ENCODE measurements around the gene SUPT16H.

Gene SUPT16H

DNA sequence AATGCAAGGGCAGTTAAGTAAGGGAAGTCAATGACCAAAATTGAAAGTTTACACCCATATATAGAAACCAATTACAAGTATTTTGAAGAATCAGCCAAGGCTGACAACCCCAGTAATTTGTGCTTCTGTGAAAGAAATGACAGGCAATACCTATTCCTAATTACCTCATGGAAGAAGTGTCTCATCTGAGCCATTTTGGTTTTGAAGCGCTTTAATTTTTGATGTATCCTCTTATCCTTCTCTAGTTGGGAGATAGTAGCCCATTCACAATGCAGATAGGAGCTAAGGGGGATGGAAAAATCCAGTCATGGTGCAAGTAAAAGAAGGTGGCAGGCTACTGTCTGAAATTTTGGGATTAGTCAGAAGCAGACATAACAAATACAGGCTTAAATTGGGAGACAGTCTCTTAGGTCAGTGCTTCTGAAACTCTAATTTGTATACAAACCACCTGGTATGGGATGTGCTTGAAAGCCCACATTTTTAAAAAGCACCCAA lies 30.4 kb upstream of the SUPT16H start:
- no peaks in the 10 kb centered on the region for H3K27me3 Mint-ChIP-seq (ENCODE audit: low read depth)
- H3K27ac Mint-ChIP-seq: no peak overlapping the region
- H3K36me3 Mint-ChIP-seq (ENCODE audit: low read depth): peaks cover 80% of the 10 kb centered on the region
- H3K9me3 Mint-ChIP-seq: no peaks in the 10 kb centered on the region
- TF ChIP-seq, protein P1, sequence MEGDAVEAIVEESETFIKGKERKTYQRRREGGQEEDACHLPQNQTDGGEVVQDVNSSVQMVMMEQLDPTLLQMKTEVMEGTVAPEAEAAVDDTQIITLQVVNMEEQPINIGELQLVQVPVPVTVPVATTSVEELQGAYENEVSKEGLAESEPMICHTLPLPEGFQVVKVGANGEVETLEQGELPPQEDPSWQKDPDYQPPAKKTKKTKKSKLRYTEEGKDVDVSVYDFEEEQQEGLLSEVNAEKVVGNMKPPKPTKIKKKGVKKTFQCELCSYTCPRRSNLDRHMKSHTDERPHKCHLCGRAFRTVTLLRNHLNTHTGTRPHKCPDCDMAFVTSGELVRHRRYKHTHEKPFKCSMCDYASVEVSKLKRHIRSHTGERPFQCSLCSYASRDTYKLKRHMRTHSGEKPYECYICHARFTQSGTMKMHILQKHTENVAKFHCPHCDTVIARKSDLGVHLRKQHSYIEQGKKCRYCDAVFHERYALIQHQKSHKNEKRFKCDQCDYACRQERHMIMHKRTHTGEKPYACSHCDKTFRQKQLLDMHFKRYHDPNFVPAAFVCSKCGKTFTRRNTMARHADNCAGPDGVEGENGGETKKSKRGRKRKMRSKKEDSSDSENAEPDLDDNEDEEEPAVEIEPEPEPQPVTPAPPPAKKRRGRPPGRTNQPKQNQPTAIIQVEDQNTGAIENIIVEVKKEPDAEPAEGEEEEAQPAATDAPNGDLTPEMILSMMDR (IDR thresholded peaks at IDR 0.05; ENCODE audit: unreplicated experiment in 3 of 3): no peak
- no peaks in the 10 kb centered on the region for H3K4me1 Mint-ChIP-seq
- no peak overlapping the region for H3K4me3 Mint-ChIP-seq

DNA sequence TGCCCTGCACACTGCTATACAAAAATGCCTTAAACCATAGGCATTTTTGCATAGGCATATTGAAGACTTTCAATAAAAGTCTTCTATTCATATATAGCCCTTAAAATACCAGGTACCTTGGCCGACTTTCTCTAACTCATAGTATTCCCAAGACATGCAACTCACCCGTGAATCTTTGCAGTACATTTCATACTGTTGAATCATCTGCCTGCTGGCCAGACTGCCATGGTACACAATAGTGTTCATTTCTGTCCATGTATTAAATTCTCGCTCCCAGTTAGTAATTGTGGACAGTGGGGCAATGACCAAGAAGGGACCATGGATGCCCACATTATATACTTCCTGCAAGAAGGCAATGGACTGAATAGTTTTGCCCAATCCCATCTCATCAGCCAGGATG lies 24.3 kb upstream of the SUPT16H start:
- TF ChIP-seq, protein P1 (IDR thresholded peaks at IDR 0.05; ENCODE audit: unreplicated experiment in 3 of 3): no peak
- Mint-ChIP-seq H3K27me3 (ENCODE audit: low read depth) (no peaks in the 10 kb centered on the region), H3K36me3 (ENCODE audit: low read depth) (peaks cover 87% of the 10 kb centered on the region), H3K27ac (no peak overlapping the region), H3K4me1 (no peaks in the 10 kb centered on the region), H3K4me3 (no peak overlapping the region), H3K9me3 (no peaks in the 10 kb centered on the region)

DNA sequence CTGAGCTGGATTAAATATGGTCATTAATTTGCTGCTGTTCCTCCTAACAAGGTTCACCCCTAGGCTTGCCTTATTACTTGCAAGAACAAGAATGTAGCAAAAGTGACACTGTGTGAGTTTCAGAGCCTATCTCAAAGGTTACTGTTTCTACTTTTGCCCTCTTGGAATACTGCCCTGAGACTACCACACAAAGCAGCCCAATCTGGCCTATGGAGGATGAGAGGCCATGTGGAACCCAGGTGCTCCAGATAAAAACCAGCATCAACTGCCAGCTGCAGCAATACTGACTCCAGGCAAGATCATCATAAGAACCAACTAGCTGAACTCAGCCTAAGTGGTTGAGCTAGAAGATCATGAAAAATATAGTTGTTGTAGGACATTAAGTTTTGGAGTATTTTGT lies 22.4 kb upstream of the SUPT16H start:
- Mint-ChIP-seq H3K9me3 (no peaks in the 10 kb centered on the region), H3K27ac (no peak overlapping the region), H3K4me1 (no peaks in the 10 kb centered on the region), H3K36me3 (ENCODE audit: low read depth) (peaks cover 86% of the 10 kb centered on the region), H3K4me3 (no peak overlapping the region), H3K27me3 (ENCODE audit: low read depth) (no peaks in the 10 kb centered on the region)
- TF ChIP-seq, protein P1 (IDR thresholded peaks at IDR 0.05; ENCODE audit: unreplicated experiment in 3 of 3): no peak

DNA sequence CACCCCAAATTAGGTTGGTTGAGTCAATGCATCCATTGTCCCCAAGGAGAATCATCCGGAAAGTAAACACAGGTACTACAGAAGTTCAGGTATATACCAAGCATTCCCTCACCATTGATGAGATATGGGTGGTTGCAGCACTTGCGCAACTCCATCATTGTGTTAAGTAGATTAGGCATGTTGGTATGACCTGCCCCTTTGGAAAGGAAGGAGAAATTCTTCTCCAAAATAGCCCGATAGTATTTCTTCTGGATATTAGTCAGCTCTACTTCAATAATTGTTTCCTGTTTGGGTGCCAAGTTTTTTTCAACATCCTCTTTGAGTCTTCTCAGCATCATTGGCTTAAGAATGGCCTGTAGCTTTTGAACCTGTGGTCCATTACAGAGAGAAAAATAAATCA lies 21.3 kb upstream of the SUPT16H start:
- peaks cover 86% of the 10 kb centered on the region for H3K36me3 Mint-ChIP-seq (ENCODE audit: low read depth)
- H3K4me3 Mint-ChIP-seq: no peak overlapping the region
- no peaks in the 10 kb centered on the region for H3K9me3 Mint-ChIP-seq
- H3K27me3 Mint-ChIP-seq (ENCODE audit: low read depth): no peaks in the 10 kb centered on the region
- TF ChIP-seq, protein P1 (IDR thresholded peaks at IDR 0.05; ENCODE audit: unreplicated experiment in 3 of 3): no peak
- no peak overlapping the region for H3K27ac Mint-ChIP-seq
- no peaks in the 10 kb centered on the region for H3K4me1 Mint-ChIP-seq

DNA sequence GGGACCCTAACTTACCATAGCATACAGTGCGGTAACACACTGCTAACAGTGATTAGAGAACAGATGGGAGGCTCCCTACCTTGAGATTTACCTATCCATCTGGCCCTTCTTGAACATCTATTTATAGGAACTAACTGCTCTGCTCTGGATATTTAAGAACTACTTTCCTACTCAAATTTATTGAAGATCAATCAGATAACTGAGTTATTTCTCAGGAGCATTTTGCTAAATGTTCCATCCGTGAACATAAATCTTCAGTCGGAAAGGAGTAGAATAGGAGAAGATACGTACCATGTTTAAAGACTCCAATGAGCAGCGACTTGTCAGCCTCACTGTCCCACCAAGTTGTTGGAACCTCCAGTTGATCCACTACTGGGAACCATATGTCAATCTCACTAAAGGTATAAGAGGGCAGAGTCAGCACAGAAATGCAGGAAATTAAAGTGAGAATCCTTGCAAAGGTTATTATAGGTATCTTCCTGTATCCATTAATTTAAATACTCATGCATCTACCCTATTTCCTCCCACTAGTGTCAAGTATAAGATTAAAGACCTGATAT lies 15.6 kb upstream of the SUPT16H start:
- H3K27ac Mint-ChIP-seq: no peak overlapping the region
- peaks cover 76% of the 10 kb centered on the region for H3K36me3 Mint-ChIP-seq (ENCODE audit: low read depth)
- no peaks in the 10 kb centered on the region for H3K27me3 Mint-ChIP-seq (ENCODE audit: low read depth)
- no peak overlapping the region for H3K4me3 Mint-ChIP-seq
- H3K9me3 Mint-ChIP-seq: no peaks in the 10 kb centered on the region
- TF ChIP-seq, protein P1 (IDR thresholded peaks at IDR 0.05; ENCODE audit: unreplicated experiment in 3 of 3): no peak
- no peaks in the 10 kb centered on the region for H3K4me1 Mint-ChIP-seq

DNA sequence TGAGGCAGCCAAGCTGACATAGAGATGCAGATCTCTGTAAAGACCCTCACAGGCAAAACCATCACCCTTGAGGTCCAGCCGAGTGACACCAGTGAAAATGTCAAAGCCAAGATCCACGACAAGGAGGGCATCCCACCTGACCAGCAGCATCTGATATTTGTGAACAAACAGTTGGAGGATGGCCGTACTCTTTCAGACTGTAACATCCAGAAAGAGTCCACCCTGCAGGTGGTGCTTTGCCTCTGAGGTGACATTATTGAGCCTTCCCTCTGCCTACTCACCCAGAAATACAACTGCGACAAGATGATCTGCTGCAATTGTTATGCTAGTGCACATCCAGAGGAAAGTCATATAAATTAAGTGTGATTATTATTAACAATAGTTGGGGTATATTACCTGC lies 15.1 kb upstream of the SUPT16H start:
- Mint-ChIP-seq H3K4me3 (no peak overlapping the region), H3K4me1 (no peaks in the 10 kb centered on the region), H3K9me3 (no peaks in the 10 kb centered on the region), H3K27ac (no peak overlapping the region), H3K27me3 (ENCODE audit: low read depth) (no peaks in the 10 kb centered on the region), H3K36me3 (ENCODE audit: low read depth) (peaks cover 78% of the 10 kb centered on the region)
- TF ChIP-seq, protein P1 (IDR thresholded peaks at IDR 0.05; ENCODE audit: unreplicated experiment in 3 of 3): no peak
